Neural crest cell (in vitro differentiated cells): Measurements from ENCODE around the gene FBXO30. TPM values are rescaled to one million over a fixed set of nuclear protein-coding genes. Genes with fewer than 3 reads are reported as not detected.

Source experiments
- DNase-seq: peaks from one replicate; pipeline ENCODE4 v3.0.0; 2021; ENCODE audit warnings: low read depth, mixed read lengths, low spot score
- H3K27ac Mint-ChIP-seq: one replicate; pipeline ENCODE4 v1.8.0; 2021; ENCODE audit warnings: mild to moderate bottlenecking, mixed read lengths; ENCODE audit not compliant: unreplicated experiment
- H3K27me3 Mint-ChIP-seq: 2 replicates; pipeline ENCODE4 v1.8.0; 2021; ENCODE audit warnings: low read depth, mild to moderate bottlenecking, mixed read lengths
- H3K36me3 Mint-ChIP-seq: 2 replicates; pipeline ENCODE4 v1.8.0; 2021; ENCODE audit warnings: low read depth, mild to moderate bottlenecking, mixed read lengths
- H3K4me1 Mint-ChIP-seq: 2 replicates; pipeline ENCODE4 v1.8.0; 2021; ENCODE audit warnings: mixed read lengths
- H3K4me3 Mint-ChIP-seq: one replicate; pipeline ENCODE4 v1.8.0; 2021; ENCODE audit warnings: mild to moderate bottlenecking, mixed read lengths
- H3K9me3 Mint-ChIP-seq: 2 replicates; pipeline ENCODE4 v1.8.0; 2021; ENCODE audit warnings: mixed read lengths
- total RNA-seq: library from RNA; stranded (reverse); gene quantifications from 2 replicates; pipeline ENCODE4 v1.2.1, GENCODE V29; 2021
- TF ChIP-seq, protein P1 (sequence below): fragments of 200-600 bp; sonication (generic); conservative IDR thresholded peaks from 2 replicates; pipeline ENCODE4 v1.5.0; 2021; ENCODE audit warnings: antibody characterized with exemption, mild to moderate bottlenecking

The FBXO30 gene
- total RNA-seq, 1 donor from 2014 or later: 12.3 TPM

DNA sequence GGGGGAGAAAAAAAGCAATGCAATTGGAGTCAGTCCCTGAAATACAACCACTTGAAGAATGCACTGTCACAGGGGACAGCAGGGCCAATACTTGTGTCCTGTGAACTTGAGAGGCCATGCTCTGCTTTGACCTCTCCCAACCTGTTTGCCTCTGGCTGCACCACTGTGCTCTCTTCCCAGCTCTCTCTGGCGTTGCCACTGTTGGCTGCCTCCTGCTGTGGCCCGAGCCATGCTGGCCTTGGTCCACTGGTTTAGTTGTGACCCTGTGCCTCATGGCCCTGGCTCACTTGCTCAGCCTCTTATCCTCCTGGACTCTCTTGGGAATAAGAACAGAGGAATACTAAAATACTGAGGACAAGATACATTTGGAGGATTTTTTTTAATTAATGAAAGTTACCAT, 14.5 kb upstream of the FBXO30 start:
- no peaks in the 10 kb centered on the region for H3K4me1 Mint-ChIP-seq
- no peaks in the 10 kb centered on the region for H3K27me3 Mint-ChIP-seq
- TF ChIP-seq, protein P1, sequence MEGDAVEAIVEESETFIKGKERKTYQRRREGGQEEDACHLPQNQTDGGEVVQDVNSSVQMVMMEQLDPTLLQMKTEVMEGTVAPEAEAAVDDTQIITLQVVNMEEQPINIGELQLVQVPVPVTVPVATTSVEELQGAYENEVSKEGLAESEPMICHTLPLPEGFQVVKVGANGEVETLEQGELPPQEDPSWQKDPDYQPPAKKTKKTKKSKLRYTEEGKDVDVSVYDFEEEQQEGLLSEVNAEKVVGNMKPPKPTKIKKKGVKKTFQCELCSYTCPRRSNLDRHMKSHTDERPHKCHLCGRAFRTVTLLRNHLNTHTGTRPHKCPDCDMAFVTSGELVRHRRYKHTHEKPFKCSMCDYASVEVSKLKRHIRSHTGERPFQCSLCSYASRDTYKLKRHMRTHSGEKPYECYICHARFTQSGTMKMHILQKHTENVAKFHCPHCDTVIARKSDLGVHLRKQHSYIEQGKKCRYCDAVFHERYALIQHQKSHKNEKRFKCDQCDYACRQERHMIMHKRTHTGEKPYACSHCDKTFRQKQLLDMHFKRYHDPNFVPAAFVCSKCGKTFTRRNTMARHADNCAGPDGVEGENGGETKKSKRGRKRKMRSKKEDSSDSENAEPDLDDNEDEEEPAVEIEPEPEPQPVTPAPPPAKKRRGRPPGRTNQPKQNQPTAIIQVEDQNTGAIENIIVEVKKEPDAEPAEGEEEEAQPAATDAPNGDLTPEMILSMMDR: no peak
- no peak overlapping the region for H3K4me3 Mint-ChIP-seq
- no peak overlapping the region for H3K27ac Mint-ChIP-seq
- no peak for DNase-seq
- H3K9me3 Mint-ChIP-seq: no peaks in the 10 kb centered on the region
- H3K36me3 Mint-ChIP-seq: no peaks in the 10 kb centered on the region

DNA sequence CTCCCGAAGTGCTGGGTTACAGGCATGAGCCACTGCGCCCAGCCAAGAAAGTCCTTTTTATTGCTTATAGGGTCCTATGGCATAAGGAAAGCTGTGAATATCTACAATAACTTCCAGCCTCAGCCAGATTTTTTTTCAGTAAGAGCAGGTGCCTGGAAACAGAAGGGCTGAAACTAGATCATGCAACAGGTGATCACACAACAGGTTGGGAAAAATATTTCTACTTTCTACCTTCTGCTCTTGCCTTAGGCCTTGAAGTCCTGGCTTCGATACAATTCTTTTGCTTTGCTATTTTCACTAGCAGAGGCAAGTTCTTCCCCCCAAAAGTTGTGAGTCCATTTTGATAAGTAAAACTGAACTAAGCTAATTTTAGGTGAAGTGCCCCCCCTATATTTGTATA, 9.7 kb upstream of the FBXO30 start:
- Mint-ChIP-seq H3K4me3 (no peak overlapping the region), H3K27me3 (no peaks in the 10 kb centered on the region), H3K9me3 (no peaks in the 10 kb centered on the region), H3K36me3 (no peaks in the 10 kb centered on the region), H3K27ac (no peak overlapping the region), H3K4me1 (no peaks in the 10 kb centered on the region)
- DNase-seq: no peak
- TF ChIP-seq, protein P1: no peak

DNA sequence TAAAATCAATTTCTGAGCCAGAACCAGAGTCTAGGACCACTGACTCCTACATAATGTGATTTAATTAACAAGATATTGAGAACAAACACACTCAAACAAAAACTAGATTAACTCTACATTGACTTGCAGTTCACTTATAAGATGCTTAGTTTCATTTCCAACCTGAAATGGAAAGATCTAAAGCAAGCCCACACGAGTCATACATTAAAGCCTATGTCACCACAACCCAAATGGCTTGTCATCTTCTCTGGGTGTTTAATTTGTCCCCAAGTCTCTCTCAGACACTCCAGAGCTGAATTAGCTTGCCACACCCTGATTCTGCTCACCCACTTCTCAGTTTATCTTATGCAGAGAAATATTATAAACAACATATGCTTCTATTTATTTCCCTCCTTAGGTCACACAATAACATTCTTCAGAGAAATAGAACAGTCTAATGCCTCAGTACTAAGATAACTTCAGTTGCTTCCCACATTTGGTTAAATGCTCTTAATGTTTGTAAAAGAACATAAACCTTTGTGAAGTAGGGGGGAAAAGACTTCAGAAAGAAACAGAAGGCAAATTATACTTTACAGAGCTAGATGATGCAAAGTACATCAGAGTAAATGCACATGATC, 8.8 kb upstream of the FBXO30 start:
- no peak overlapping the region for H3K27ac Mint-ChIP-seq
- no peak overlapping the region for H3K4me3 Mint-ChIP-seq
- DNase-seq: no peak
- H3K27me3 Mint-ChIP-seq: no peaks in the 10 kb centered on the region
- H3K9me3 Mint-ChIP-seq: no peaks in the 10 kb centered on the region
- TF ChIP-seq, protein P1: no peak
- no peaks in the 10 kb centered on the region for H3K4me1 Mint-ChIP-seq
- no peaks in the 10 kb centered on the region for H3K36me3 Mint-ChIP-seq

DNA sequence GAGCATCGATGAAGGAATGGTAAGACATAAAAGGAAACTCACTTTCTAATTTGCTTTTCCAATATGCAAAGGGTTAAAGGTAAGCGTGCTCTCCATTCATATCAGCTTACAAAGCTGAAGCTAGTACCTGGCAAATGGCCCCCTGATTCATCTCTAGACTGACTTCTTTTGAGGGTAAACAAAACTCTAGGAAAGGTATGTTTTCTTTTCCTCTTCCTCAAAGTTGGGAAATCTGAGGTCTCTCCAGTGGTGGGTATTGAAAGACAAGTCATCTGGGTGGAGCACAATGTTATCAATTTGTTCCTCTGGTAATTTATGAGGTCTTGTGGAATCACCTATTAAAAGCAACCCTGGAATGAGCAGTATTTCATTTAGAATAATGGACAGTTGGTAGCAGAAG, 7.9 kb upstream of the FBXO30 start:
- Mint-ChIP-seq H3K4me3 (no peak overlapping the region), H3K27ac (no peak overlapping the region), H3K9me3 (no peaks in the 10 kb centered on the region), H3K27me3 (no peaks in the 10 kb centered on the region), H3K4me1 (no peaks in the 10 kb centered on the region), H3K36me3 (no peaks in the 10 kb centered on the region)
- TF ChIP-seq, protein P1: no peak
- no peak for DNase-seq

DNA sequence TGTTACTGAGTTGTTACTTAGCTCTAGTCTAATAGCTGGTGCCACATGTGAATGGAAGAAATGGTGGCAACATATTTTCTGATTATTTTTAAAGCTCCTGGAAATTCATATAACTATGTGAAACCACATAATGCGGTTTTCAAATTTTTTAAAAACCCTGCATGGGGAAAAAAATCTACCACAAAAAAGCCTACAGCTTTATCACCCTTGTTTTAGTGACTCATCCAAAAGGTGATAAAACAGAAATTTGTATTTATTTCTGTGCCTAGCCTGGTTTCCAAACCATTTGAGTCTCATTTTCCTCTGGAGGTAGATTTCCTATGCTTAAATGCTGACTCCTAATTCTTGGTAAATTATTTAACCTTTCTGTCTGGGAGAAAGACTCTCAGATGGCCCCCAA, 5.4 kb upstream of the FBXO30 start:
- no peaks in the 10 kb centered on the region for H3K27me3 Mint-ChIP-seq

More for the DNA sequence above, 5.4 kb upstream of the FBXO30 start:
- no peak for DNase-seq
- Mint-ChIP-seq H3K9me3 (no peaks in the 10 kb centered on the region), H3K4me1 (peaks cover 11% of the 10 kb centered on the region), H3K36me3 (no peaks in the 10 kb centered on the region), H3K4me3 (no peak overlapping the region), H3K27ac (no peak overlapping the region)
- TF ChIP-seq, protein P1: no peak
